ENCODE results near the gene NLRP10.

NLRP10 gene

DNA sequence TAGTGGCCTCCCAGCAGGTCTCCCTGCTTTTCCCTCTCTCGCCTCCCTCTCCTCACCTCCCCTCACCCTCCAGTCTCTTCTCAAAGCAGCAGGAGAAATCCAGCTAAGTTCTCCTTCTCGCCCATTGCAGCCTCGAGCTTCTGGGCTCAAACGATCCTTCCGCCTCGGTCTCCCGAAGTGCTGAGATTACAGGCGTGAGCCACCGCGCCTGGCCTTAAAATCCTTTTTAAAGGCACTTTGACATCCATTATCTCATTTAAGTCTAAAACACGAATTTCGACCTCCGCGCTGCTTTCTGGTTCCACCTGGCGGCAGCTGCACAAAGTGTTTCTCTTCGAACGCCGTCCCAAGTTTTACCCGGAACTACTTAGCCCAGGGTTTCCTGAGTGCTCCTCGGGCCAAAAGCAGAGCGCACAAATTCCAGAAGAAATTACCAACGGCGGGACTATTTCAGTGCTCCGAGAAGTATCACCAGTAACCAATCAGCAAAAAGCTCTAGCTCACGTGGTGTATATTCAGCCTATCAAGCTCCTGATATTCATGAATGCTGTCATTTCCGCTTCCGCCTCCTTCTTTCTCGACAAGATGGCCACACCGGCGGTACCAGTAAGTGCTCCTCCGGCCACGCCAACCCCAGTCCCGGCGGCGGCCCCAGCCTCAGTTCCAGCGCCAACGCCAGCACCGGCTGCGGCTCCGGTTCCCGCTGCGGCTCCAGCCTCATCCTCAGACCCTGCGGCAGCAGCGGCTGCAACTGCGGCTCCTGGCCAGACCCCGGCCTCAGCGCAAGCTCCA, 21.7 kb upstream of the NLRP10 start, which contains the start of gene EIF3F:
TSS of gene EIF3F (plus strand) at position 570 of the 792 bp plus-strand sequence. CDS start at position 586, 16 bp downstream.
- TF ChIP-seq POLR2AphosphoS5 (IDR thresholded peaks at IDR 0.05; ENCODE audit: low read depth, low read length) (peak; percentile 59; the same call in 1 of the 2 replicates), SIN3A (IDR thresholded peaks at IDR 0.05; ENCODE audit: borderline replicate concordance, insufficient read depth, low read length) (0 out of 2 replicates have a peak, but pooled peaks have one; percentile 0), FOXP2 (optimal IDR thresholded peaks at IDR 0.05; ENCODE audit: borderline replicate concordance, extremely low read depth, extremely low read length, insufficient read depth) (no peak), TAF1 (IDR thresholded peaks at IDR 0.05; ENCODE audit: borderline replicate concordance, insufficient read depth, low read length) (peak; percentile 52; the same call in 1 of the 2 replicates)
- TF ChIP-seq, protein P1, sequence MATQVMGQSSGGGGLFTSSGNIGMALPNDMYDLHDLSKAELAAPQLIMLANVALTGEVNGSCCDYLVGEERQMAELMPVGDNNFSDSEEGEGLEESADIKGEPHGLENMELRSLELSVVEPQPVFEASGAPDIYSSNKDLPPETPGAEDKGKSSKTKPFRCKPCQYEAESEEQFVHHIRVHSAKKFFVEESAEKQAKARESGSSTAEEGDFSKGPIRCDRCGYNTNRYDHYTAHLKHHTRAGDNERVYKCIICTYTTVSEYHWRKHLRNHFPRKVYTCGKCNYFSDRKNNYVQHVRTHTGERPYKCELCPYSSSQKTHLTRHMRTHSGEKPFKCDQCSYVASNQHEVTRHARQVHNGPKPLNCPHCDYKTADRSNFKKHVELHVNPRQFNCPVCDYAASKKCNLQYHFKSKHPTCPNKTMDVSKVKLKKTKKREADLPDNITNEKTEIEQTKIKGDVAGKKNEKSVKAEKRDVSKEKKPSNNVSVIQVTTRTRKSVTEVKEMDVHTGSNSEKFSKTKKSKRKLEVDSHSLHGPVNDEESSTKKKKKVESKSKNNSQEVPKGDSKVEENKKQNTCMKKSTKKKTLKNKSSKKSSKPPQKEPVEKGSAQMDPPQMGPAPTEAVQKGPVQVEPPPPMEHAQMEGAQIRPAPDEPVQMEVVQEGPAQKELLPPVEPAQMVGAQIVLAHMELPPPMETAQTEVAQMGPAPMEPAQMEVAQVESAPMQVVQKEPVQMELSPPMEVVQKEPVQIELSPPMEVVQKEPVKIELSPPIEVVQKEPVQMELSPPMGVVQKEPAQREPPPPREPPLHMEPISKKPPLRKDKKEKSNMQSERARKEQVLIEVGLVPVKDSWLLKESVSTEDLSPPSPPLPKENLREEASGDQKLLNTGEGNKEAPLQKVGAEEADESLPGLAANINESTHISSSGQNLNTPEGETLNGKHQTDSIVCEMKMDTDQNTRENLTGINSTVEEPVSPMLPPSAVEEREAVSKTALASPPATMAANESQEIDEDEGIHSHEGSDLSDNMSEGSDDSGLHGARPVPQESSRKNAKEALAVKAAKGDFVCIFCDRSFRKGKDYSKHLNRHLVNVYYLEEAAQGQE (IDR thresholded peaks at IDR 0.05; ENCODE audit: insufficient read depth in 1 of 2, low read depth in 2 of 2, low read length in 2 of 2) = no peak

DNA sequence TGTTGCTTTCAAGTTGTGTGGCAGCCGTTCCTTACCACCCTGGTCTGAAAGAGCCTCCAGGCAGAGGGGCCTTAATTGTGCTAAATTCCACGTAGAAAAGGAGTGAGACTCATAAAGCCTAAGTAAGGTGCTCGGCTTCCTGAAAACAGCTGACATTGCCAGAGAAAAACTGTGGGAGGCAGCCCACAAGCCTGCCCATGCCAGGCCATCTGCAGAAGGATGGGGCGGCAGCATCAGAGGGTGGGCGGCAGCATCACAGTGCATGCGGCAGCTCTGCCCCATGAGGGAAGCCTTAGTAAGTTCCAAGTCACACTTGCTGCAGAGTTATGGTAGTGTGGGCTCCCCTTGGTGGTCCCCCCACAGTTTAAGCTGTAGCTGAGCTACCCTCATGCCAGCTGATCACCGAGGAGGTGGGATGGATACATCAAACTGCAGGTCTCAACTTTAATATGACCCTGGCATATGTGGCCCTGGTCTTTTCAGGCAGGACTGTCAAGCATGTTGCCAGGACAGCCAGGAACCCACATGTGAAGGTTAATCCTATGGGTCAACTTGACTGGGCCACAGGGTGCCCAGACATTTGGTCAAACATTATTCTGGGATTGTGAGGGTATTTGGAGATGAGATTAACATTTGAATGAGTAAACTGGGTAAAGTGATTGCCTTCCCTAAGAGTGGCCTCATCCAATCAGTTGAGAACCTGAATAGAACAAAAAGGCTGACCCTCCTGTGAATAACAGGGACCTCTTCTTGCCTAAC, 18.8 kb upstream of the NLRP10 start:
- no peak for TF ChIP-seq TAF1 (IDR thresholded peaks at IDR 0.05; ENCODE audit: borderline replicate concordance, insufficient read depth, low read length)
- TF ChIP-seq, protein P1 (IDR thresholded peaks at IDR 0.05; ENCODE audit: insufficient read depth in 1 of 2, low read depth in 2 of 2, low read length in 2 of 2) = no peak
- no peak for TF ChIP-seq SIN3A (IDR thresholded peaks at IDR 0.05; ENCODE audit: borderline replicate concordance, insufficient read depth, low read length)
- TF ChIP-seq FOXP2 (optimal IDR thresholded peaks at IDR 0.05; ENCODE audit: borderline replicate concordance, extremely low read depth, extremely low read length, insufficient read depth) = no peak
- TF ChIP-seq POLR2AphosphoS5 (IDR thresholded peaks at IDR 0.05; ENCODE audit: low read depth, low read length) = no peak

DNA sequence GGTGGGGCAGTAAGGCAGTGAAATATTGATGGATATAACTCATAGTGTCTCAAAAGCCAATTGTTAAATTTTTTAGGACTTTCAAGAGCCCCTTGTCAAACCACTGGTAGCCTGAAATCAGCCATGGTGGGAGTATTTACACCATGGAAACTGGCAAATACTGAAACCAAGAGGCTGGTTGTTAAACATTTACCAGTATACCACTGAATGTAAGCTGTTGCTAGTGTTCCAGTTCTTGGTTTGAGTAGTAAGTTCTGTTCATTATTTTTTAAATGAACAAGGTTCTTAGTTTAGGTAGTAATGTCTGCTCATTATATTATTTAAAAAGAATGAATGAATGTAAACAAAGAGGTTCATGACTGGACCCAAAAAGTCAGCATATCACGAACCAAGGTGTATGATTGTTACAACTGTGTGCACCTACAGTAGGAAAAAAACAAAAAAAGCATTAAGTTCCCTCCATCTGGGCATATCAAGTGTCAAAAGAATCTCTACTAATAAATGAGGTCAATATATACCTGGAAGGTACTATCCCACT, 17.4 kb upstream of the NLRP10 start:
- TF ChIP-seq SIN3A (IDR thresholded peaks at IDR 0.05; ENCODE audit: borderline replicate concordance, insufficient read depth, low read length) (no peak), TAF1 (IDR thresholded peaks at IDR 0.05; ENCODE audit: borderline replicate concordance, insufficient read depth, low read length) (no peak), POLR2AphosphoS5 (IDR thresholded peaks at IDR 0.05; ENCODE audit: low read depth, low read length) (no peak), FOXP2 (optimal IDR thresholded peaks at IDR 0.05; ENCODE audit: borderline replicate concordance, extremely low read depth, extremely low read length, insufficient read depth) (no peak)
- TF ChIP-seq, protein P1 (IDR thresholded peaks at IDR 0.05; ENCODE audit: insufficient read depth in 1 of 2, low read depth in 2 of 2, low read length in 2 of 2) = no peak

DNA sequence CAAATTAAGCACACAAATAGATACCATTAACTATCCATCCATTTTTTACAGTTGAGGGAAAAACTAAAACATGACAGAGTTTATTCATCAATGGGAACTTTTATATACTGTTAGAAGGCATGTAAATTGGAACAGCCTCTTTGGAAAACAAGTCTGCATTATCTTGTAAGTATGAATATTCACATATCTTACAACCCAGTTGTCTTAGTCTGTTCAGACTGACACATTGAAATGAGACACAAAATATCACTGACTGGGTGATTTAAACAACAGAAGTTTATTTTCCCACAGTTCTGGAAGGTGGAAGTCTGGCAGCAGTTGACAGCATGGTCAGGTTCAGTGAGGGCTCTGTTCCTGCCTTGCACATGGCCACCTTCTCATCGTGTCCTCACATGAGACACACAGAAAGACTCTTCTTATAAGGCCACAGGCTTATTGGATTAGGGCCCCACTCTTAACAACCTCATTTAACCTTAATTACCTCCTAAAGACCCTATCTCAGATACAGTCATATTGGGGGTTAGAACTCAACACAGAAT, 16.4 kb upstream of the NLRP10 start:
- TF ChIP-seq, protein P1 (IDR thresholded peaks at IDR 0.05; ENCODE audit: insufficient read depth in 1 of 2, low read depth in 2 of 2, low read length in 2 of 2) = no peak
- TF ChIP-seq SIN3A (IDR thresholded peaks at IDR 0.05; ENCODE audit: borderline replicate concordance, insufficient read depth, low read length) (no peak), TAF1 (IDR thresholded peaks at IDR 0.05; ENCODE audit: borderline replicate concordance, insufficient read depth, low read length) (no peak), FOXP2 (optimal IDR thresholded peaks at IDR 0.05; ENCODE audit: borderline replicate concordance, extremely low read depth, extremely low read length, insufficient read depth) (no peak), POLR2AphosphoS5 (IDR thresholded peaks at IDR 0.05; ENCODE audit: low read depth, low read length) (no peak)
